Right renal cortex interstitium (tissue), 3 donors: ENCODE data around the gene LIMK1. TPM values are rescaled to one million over a fixed set of nuclear protein-coding genes. Genes with fewer than 3 reads are reported as not detected.
"Not testable (repeated sequence)": the region's sequence is repeated elsewhere in the genome, so short reads cannot be mapped to it uniquely, and the experiment has no call there.

Source experiments
- DNase-seq, 3 donors: peaks; one replicate each; pipeline ENCODE4 v3.0.0-alpha.2; 2013; ENCODE audit warnings: low read depth in 3 of 3, low spot score in 2 of 3
- polyA plus RNA-seq, 3 donors: library from polyadenylated mRNA; unstranded; fragments of 120-200 nt; gene quantifications; one replicate each; pipeline ENCODE4 v1.2.1, GENCODE V29; 2013; ENCODE audit not compliant: insufficient read length in 3 of 3

Gene LIMK1
- polyA plus RNA-seq = 10 to 100 TPM; 17.7 to 22.5 (median 21.2) TPM

DNA sequence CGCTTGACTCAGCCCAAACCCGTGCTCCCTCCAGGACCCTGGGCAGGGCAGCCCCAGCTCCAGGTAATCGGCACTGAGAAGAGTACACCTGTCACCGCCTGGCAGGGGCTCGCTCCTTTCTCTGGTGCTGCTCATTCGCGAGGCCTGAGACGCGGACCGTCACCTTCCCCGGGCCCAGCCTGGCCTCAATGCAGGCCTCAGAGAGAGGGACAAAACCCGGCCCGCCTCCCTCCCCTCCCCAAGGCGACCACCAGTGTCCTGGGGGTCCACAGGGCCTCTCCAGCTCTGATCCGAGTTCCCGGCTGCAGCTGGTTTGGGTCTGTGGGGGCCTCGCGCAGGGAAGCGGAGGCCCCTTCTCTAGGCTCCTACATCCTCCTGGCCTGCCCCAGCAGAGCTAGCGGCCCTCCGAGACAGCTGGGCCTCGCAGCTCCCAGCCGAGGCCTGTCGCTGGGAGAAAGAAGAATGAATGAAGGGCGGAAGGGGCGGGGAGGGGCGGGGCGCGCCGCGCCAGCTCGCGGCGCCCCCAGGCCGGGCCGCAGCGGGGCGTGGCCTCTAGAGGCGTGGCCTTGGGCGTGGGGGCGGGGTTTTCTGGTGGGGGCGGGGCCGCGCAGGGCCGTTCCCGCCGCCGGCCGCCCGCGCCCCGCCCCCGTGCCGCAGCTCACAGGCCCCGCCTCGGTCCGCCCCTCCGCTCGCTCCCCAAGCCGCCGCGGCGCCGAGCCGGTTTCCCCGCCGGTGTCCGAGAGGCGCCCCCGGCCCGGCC lies at the start of gene LIMK1:
LIMK1 (plus strand) TSS at position 688 of the 760 bp plus-strand sequence. CDS start 187 bp downstream, outside the sequence.
- no peak for DNase-seq

GRCh38 chr7:74037609-74038008 lies 46.0 kb upstream of the LIMK1 start:
- DNase-seq = no peak

DNA sequence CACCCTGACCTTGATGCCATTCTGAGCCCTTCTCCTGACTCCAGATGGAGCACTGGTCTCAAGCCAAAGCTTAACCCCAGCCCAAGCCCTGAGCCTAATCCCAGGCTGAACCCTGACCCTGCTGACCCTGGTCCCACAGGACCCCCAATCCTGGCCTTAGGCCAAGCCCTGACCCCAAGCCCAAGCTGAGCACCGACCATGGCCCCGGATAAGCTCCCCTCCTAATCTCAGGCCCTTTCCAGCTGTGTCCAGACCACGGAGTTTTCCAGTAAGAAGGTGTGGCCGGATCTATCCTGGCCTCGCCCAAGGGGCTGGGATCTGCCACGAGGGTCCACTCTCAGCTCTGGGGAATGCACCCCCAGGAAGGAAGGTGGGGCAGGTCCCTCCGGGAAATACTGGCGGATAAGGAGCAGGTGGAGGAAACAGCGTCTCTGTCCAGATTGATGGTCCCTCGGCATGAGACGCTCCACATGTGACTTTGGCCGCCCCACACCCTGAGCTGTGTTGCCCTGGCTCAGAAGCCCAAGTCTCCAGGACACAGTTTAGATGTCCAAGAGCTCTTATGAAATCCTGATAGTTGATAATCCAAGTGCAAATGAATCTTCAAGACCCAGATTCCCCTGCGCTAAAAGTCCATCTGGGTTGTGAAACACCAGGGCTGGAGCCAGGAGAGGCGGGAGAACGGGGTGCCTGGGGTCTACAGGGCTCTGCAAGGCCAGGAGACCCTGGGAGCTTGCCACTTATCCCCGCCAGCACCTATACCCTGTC lies 45.2 kb upstream of the LIMK1 start:
- no peak for DNase-seq

DNA sequence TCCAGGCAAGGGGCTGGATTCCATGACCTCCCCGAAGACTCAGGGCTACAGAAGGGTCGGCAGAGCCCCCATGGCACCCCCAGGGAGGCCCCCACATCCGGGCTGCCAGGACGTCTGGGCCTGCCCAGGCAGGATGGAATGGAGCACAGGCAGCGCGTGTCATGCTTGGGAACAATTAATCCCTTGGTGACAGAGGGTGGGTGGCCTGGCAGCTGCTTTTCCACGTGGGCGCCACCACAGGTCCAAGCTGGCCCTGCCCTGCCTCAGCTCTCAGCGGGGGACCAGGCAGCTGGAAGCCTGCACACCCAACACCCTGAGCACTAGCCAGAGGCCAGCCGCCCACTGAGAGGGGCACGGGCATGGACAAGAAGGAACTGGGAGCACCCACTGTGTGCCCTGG lies 44.3 kb upstream of the LIMK1 start:
- DNase-seq = no peak

- DNase-seq = no peak
Measured at GRCh38 chr7:74040101-74040790, 43.4 kb upstream of the LIMK1 start.

- DNase-seq = no peak
Measured at GRCh38 chr7:74040791-74041520, 42.6 kb upstream of the LIMK1 start.

- DNase-seq = no peak
Measured at GRCh38 chr7:74042746-74043522, 40.7 kb upstream of the LIMK1 start.

DNA sequence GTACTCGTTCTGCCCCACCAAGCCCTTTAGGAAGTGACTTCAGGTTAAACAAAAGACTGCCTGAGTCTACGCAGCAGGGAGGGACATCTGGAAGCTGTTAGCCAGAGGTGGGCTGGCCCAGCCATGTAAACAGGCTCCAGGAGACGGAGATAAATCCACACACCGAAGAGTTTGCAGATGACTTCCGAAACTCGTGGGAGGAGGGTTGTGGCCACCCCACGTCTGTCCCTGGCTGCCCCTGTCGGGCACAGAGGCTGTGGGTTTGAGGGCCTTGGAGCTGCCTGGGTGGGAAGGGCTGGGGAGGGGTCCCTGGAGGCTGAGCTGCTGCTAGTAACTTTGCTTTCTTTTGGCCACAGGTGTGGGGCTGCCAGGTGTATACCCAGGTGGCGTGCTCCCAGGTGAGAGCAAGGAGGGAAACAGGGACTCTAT lies 40.1 kb upstream of the LIMK1 start:
- no peak for DNase-seq

DNA sequence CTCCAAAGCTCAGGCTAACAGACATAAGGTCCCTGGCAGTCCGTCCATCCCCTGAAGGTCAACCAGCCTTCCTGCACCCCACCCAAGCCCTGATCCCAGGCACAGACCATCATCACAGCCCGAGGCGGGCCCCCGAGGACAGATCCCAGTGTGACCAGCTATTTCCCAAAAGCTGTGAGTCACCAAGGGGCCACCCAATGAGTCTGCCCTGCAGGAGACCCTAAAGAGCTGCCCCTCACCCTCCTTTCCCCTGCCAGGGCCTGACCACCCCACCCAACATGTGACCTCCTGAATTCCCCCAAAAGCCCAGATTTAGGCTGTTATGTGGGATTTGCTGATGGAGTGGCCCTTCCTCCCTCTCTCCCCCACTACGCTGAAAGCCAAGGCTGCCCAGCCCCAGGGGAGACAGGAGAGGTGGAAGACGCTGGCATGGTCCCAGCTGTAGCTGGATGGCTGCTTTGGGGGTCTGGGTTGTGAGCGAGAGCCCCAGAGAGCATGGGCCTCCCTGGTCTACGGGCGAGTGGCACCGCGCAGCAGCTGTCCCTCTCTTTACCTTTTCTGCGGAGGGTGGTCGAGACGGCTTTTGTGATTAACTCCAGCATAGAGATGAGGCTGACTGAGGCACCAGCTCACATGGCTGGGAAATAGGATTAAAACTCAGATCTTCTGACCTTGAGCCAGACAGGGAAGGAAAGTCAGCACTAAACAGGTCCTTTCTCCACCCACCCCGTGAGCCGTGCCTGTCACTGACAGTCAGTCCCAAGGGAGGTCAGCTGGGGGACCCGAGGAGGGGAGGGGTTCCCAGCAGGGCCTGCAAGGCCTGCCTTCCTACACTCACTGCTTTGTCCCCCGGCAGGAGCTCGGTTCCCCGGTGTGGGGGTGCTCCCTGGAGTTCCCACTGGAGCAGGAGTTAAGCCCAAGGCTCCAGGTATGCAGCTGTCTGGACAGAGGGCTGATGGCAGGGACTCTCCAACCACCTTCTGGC lies 38.9 kb upstream of the LIMK1 start:
- DNase-seq = no peak

GRCh38 chr7:74046581-74046980 lies 37.0 kb upstream of the LIMK1 start:
- not testable (repeated sequence) for DNase-seq

- DNase-seq = no peak
Measured at GRCh38 chr7:74047804-74048380, 35.7 kb upstream of the LIMK1 start.

- no peak for DNase-seq
Measured at GRCh38 chr7:74048999-74049599, 34.5 kb upstream of the LIMK1 start.

GRCh38 chr7:74049997-74050798 lies 33.4 kb upstream of the LIMK1 start:
- DNase-seq = no peak

GRCh38 chr7:74051193-74051592 lies 32.4 kb upstream of the LIMK1 start:
- no peak for DNase-seq

- DNase-seq = no peak
Measured at GRCh38 chr7:74051629-74052410, 31.8 kb upstream of the LIMK1 start.

DNA sequence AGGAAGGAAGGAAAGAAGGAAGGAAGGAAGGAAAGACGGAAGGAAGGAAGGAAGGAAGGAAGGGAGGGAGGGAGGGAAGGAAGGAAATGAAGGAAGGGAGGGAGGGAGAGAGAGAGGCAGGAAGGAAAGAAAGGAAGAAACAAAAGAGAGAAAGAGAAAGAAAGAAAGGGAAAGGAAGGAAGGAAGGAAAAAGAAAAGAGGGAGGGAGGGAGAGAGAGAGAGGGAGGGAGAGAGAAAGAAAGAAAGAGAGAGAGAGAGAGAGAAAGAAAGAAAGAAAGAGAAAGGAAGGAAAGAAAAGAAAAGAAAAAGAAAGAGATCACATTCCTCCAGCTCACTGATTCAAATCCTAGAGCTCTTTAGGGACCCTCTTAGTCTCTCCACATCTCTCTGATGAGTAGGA lies 31.0 kb upstream of the LIMK1 start:
- no peak for DNase-seq
